Kidney (tissue), 14 donors: Measurements from ENCODE around the gene HPSE2. TPM values are rescaled to one million over a fixed set of nuclear protein-coding genes. Genes with fewer than 3 reads are reported as not detected.

Source experiments
- DNase-seq, 5 donors: peaks; one replicate each; pipeline ENCODE4 v3.0.0-alpha.2; 2013 to 2020
- FAIRE-seq: peaks from 2 replicates; lab custom pipeline; 2012; peaks lifted over from hg19 to GRCh38; lab: Jason Lieb, UNC
- H3K27ac ChIP-seq, 2 donors: one replicate each; pipeline ENCODE4 v1.7.0; 2013; ENCODE audit warnings: low read depth in 2 of 2, low read length in 2 of 2, inconsistent platforms in 1 of 2
- H3K27me3 ChIP-seq: one replicate; pipeline ENCODE4 v1.7.1; 2013; ENCODE audit warnings: low read length, inconsistent platforms; ENCODE audit not compliant: control insufficient read depth, insufficient read depth
- H3K36me3 ChIP-seq, 3 donors: one replicate each; pipeline versions ENCODE4 v1.7.0 to v1.7.1; 2013; ENCODE audit warnings: low read length in 3 of 3, control low read depth in 1 of 3, inconsistent platforms in 1 of 3; ENCODE audit not compliant: insufficient read depth in 3 of 3, control insufficient read depth in 2 of 3
- H3K4me1 ChIP-seq, 3 donors: one replicate each; pipeline versions ENCODE4 v1.7.0 to v1.7.1; 2013; ENCODE audit warnings: low read length in 3 of 3, inconsistent platforms in 1 of 3, low read depth in 1 of 3; ENCODE audit not compliant: control insufficient read depth in 2 of 3, insufficient read depth in 2 of 3
- H3K4me3 ChIP-seq, 3 donors: one replicate each; pipeline versions ENCODE4 v1.7.0 to v1.8.1; 2013; ENCODE audit warnings: low read length in 3 of 3, control low read depth in 1 of 3, inconsistent platforms in 1 of 3
- H3K9ac ChIP-seq, 3 donors: one replicate each; pipeline versions ENCODE4 v1.7.0 to v1.7.1; 2013; ENCODE audit warnings: low read length in 3 of 3, control low read depth in 1 of 3, inconsistent platforms in 1 of 3
- H3K9me3 ChIP-seq, 3 donors: one replicate each; pipeline versions ENCODE4 v1.7.0 to v1.7.1; 2013; ENCODE audit warnings: low read length in 3 of 3, control low read depth in 1 of 3, inconsistent platforms in 1 of 3; ENCODE audit not compliant: control insufficient read depth in 2 of 3, insufficient read depth in 1 of 3
- intact Hi-C: fragments of 100-400 bp; cut with DNase I; formaldehyde crosslinking; loops from one replicate; pipeline ENCODE4 v1.11.1; 2022
- polyA plus RNA-seq: library from polyadenylated mRNA; stranded (reverse); fragments of 350-450 nt; fragmentation: Illumina TruSeq; extraction: RNeasy Lipid Tissue Mini Kit (QIAGEN cat#74804); gene quantifications from one replicate; pipeline ENCODE4 v1.2.3, GENCODE V29; 2014; ENCODE audit warnings: low read depth, low replicate concordance; ENCODE audit not compliant: insufficient read depth
- total RNA-seq: library from RNA; stranded (reverse); fragmentation: NEBNext Ultra II Directional; extraction: Animal tissue kit (Norgen Biotek cat#: 25700); gene quantifications from one replicate; pipeline ENCODE4 v1.2.1, GENCODE V29; 2021
- TF ChIP-seq, protein P1 (sequence below): IDR thresholded peaks from 3 replicates; pipeline ENCODE4 v1.5.1; 2012; ENCODE audit warnings: mild to moderate bottlenecking, moderate library complexity, borderline replicate concordance; ENCODE audit not compliant: insufficient read depth; ENCODE audit errors: extremely low read depth
- donor health status: control.
- donor health status: control.
- donor health status: control.
- donor health status: control.
- donor health status: control.
- donor health status: DM: yes; HTN: yes; CAD: no.
- donor health status: Normal renal cell carcinoma (clear cell type).

The HPSE2 gene
- total and polyA plus RNA-seq, 2 donors from 2014 or later: 1.4 to 3.0 TPM

GRCh38 chr10:98929709-98930108 is 305.9 kb downstream of the HPSE2 start:
- FAIRE-seq: no peak
- Histone ChIP-seq H3K4me1 (no peaks in the 10 kb centered on the region), H3K36me3 (no peaks in the 10 kb centered on the region), H3K27me3 (no peaks in the 10 kb centered on the region), H3K9ac (no peak overlapping the region), H3K9me3 (peaks cover 0 to 2% (median 0%) of the 10 kb centered on the region in 3 donors), H3K27ac (no peak overlapping the region), H3K4me3 (no peak overlapping the region)
- DNase-seq: no peak
- intact Hi-C loops: no loop called here
- TF ChIP-seq, protein P1, sequence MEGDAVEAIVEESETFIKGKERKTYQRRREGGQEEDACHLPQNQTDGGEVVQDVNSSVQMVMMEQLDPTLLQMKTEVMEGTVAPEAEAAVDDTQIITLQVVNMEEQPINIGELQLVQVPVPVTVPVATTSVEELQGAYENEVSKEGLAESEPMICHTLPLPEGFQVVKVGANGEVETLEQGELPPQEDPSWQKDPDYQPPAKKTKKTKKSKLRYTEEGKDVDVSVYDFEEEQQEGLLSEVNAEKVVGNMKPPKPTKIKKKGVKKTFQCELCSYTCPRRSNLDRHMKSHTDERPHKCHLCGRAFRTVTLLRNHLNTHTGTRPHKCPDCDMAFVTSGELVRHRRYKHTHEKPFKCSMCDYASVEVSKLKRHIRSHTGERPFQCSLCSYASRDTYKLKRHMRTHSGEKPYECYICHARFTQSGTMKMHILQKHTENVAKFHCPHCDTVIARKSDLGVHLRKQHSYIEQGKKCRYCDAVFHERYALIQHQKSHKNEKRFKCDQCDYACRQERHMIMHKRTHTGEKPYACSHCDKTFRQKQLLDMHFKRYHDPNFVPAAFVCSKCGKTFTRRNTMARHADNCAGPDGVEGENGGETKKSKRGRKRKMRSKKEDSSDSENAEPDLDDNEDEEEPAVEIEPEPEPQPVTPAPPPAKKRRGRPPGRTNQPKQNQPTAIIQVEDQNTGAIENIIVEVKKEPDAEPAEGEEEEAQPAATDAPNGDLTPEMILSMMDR: no peak

DNA sequence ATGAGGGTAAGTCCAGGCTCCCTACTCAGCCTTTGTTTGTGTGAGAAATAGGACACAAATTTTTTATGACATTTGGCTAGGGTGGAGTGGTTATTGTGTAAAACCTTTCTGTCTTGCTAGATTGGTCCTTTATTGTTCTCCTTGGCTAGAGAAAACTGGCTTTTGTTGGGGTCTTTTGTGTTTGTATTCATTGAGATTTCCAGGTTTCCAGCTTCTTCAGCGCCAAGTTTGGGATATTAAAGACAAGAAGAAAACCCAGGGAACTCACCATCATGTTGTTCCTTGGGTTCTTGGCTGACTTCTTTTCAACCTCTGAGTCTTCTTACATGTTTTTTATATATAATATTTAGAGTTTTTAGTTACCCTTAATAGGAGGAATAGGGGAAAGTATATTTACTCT is 310.0 kb downstream of the HPSE2 start:
- TF ChIP-seq, protein P1: no peak
- intact Hi-C loops: no loop called here
- Histone ChIP-seq H3K27ac (no peak overlapping the region), H3K4me1 (no peaks in the 10 kb centered on the region), H3K27me3 (no peaks in the 10 kb centered on the region), H3K9ac (no peak overlapping the region), H3K36me3 (no peaks in the 10 kb centered on the region), H3K9me3 (peaks cover 0 to 2% (median 0%) of the 10 kb centered on the region in 3 donors), H3K4me3 (no peak overlapping the region)
- FAIRE-seq: no peak
- DNase-seq: no peak

DNA sequence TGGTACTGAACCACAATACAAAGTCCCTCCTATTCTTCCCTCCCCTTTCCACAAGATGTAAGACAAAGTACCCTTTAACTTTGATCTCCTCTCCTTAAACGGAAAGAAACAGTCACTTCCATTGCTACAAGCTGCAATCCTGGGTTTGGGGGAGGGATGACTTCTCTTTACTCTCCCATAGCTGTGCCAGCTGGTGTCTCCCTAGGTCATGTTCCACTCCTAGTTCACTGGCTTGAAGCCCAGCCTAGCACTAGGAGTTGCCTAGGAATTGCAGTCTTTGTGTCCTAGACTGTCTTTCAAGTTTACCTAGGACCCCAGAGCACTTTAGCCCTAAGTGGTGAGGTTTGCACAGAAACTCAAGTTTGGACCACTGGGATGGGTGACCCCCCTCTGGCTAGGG is 311.1 kb downstream of the HPSE2 start:
- H3K36me3 ChIP-seq: no peaks in the 10 kb centered on the region
- peaks cover 0 to 2% (median 0%) of the 10 kb centered on the region in 3 donors for H3K9me3 ChIP-seq
- TF ChIP-seq, protein P1: no peak
- no peak overlapping the region for H3K27ac ChIP-seq
- no peak overlapping the region for H3K4me3 ChIP-seq
- no peaks in the 10 kb centered on the region for H3K27me3 ChIP-seq
- intact Hi-C loops: no loop called here
- no peak for DNase-seq
- H3K9ac ChIP-seq: no peak overlapping the region
- no peaks in the 10 kb centered on the region for H3K4me1 ChIP-seq
- no peak for FAIRE-seq

- Histone ChIP-seq H3K36me3 (no peaks in the 10 kb centered on the region), H3K27me3 (no peaks in the 10 kb centered on the region), H3K9me3 (no peaks in the 10 kb centered on the region), H3K27ac (no peak overlapping the region), H3K4me3 (no peak overlapping the region), H3K4me1 (no peaks in the 10 kb centered on the region), H3K9ac (no peak overlapping the region)
- FAIRE-seq (no peak), DNase-seq (peak in 2 of 5 donors; percentile 9 to 24)
- TF ChIP-seq, protein P1: no peak
- intact Hi-C loops: no loop called here
Observed at GRCh38 chr10:98921316-98921715, 314.3 kb downstream of the HPSE2 start.
